ENCODE measurements around the gene RAB6D.
"Not testable (repeated sequence)": the region's sequence is repeated elsewhere in the genome, so short reads cannot be mapped to it uniquely, and the experiment has no call there.

RAB6D gene

DNA sequence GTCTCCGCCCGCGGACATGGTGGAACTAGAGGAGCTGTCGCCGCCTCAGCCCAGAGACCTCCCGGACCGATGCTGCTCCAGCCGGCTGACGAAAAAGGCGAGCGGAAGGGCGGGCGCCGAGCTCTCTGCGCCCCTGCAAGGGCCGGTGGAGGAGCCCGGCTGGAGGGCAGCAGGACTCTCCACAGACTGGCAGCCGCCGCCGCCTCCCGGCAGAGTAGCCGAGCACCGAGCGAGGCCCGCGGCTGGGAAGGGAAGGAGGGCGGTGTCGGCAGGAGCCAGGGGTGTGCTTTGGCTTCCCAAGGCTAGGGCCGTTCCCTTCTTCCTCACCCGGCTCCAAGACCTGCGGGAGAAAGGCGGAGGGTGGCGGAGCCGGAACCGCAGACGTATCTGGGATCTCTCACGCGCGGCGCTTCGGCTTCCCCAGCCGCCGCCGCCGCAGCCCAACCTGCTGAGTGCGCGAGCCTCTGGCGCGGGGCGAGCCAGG, at the start of gene RAB6D:
TSS of gene RAB6D (minus strand) at position 466 of the 484 bp plus-strand sequence. CDS start at position 18, 448 bp downstream.
- not testable (repeated sequence) for DNase-seq

- no peak for DNase-seq
Measured at GRCh38 chr2:131413148-131413747, 49.3 kb upstream of the RAB6D start.

GRCh38 chr2:131410173-131410572, 46.2 kb upstream of the RAB6D start:
- DNase-seq: no peak

GRCh38 chr2:131408778-131409177, 44.8 kb upstream of the RAB6D start:
- DNase-seq: no peak

GRCh38 chr2:131408207-131408606, 44.2 kb upstream of the RAB6D start:
- no peak for DNase-seq

DNA sequence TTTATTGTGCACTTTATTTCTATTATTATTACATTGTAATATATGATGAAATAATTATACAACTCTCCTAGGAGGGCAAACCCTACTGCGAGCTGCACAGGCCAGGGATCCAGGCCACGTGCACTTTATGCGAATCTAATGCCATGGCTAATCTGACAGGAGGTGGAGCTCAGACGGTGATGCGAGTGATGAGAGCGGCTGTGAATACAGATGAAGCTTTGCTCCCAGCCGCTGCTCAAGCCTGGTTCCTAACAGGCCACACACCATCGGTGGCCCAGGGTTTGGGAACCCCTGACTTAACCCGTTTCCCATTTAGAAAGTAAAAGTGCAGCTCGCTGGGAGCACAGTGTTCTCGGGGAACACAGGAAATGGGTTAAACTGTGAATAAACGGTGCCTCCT, 40.8 kb upstream of the RAB6D start:
- no peak for DNase-seq

DNA sequence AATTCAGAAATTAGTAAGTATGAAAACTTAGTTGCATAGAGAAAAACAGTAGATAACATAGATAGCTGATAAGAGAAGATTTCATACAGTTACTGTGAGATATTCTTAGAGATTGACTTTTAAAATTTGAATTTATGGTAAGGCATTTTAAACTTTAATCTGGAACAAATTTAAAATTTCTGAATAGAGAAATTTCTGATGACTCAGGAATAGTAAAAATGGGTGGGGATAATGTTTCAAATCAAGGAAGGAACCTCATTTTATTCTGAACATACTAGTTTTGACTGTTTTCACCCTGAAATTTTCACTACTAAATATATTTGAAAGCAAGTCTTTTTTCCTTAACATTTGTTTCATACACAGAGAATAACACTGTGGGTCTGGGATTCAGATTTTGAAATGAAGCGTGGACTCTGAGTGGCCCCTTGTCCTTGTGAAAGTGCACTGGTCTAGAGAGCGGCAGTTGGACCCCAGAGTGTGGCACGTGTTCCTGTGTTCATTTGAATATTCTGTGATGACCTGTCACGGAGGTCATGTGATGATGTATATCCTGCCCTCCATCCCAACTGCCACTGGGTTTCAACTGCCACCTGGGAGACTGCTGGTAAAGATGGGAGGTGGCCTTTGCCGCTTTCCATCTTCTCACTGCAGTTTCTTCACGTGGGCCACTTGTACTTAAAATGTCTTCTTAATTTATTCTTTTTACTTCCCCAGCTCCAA, 38.5 kb upstream of the RAB6D start:
- DNase-seq: no peak

GRCh38 chr2:131400849-131401248, 36.9 kb upstream of the RAB6D start:
- no peak for DNase-seq

DNA sequence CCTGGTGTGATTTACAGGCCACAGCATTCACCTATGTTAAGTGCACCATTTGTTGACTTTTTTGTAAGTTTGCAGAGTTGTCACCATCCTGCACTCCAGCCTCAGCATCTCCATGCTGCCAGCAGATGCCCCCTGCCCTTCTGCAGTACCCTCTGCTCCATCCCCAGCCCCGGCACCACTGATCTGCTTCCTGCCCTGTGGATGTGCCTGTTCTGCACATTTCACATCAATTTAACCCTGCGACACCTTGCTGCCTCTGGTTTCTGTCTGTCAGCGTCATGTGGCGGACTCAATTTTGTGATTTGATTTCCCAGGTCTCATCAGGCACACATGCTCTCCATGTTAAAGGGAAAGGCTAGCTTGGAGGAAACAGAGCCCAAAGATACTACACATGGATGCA, 36.5 kb upstream of the RAB6D start:
- not testable (repeated sequence) for DNase-seq

DNA sequence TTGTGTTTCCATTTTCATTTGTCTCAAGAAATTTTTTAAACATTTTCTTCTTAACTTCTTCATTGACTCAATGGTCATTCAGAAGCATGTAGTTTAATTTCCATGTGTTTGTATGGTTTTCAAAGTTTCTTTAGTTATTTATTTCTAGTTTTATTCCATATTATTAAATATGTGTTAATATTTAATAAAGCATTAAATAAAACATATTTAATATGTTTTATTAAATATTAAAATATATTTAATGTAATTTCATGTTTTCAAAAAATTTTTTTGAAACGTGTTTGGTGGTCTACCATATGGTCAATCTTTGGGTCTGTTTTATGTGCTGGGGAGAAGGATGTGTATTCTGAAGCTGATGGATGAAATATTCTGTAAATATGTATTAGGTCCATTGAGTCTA, 32.2 kb upstream of the RAB6D start:
- DNase-seq: not testable (repeated sequence)

DNA sequence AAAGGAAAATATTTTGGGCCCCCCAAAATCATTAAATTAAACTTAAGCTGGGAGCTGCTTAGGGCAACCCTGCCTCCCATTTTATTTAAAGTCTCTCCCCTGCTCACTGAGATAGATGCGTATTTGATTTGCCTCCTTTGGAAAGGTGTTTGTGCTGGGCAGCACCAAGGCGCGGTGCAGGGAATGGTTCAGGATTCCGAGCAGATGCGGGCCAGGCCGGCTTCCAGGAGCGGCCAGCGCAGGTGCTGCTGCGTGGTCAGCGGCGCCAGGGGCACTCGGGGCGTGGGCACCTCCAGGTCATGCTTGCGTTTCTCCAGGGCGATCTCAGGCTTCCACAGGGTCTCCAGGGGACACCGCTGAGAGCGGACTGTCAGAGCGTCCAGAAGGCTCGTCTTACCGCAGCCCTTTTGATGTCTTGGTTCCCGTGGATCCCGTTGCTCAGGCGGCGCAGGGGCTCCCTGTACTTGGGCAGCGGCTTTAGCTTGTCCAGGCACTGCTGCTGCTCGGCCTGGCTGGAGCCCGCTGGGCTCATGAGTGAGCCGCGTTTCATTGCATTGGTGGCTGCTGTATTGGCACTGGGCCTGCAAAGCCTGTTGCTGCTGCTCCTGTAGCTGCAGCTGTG, 31.2 kb upstream of the RAB6D start:
- DNase-seq: not testable (repeated sequence)

GRCh38 chr2:131394147-131394931, 30.4 kb upstream of the RAB6D start:
- peak; percentile 34 for DNase-seq

DNA sequence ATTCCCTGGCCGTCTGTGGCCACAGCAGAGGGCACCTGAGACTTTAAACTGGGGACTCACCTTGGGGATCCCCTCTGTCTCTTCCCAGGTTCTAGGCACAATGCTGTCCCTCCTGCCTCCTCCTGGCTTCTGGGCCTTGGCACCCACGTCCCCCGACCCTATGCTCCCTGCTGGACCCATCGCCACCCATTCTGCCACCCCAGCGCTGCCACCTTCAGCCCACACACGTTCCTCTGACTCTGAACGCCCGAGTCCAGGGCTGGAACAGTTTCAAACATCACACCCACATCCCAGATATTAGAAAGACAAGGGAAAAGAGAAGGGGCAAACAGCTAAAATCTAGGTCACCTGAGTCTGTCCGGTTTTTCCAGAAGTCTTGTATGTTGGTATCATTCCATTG, 28.0 kb upstream of the RAB6D start:
- not testable (repeated sequence) for DNase-seq

DNA sequence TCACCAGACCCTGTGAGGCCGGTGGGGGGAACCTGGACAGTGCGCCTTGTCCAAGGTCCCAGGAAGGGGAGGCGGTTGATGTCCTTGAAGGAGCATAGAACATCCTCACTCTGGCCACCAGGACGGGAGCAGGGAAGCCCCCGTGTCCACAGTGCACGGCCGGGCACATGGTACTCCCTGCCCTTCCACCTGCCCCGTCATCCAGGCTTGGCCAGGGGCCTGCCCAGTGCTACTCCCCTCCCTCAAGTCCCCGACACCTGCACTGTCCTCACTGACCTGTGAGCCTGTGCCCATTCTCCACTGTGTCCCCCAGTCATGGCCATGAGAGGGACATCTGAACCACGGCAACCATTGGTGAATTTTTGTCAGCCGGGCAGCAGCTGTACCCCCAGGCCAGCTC, 27.5 kb upstream of the RAB6D start:
- not testable (repeated sequence) for DNase-seq

- not testable (repeated sequence) for DNase-seq
Measured at GRCh38 chr2:131390495-131391130, 26.6 kb upstream of the RAB6D start.

DNA sequence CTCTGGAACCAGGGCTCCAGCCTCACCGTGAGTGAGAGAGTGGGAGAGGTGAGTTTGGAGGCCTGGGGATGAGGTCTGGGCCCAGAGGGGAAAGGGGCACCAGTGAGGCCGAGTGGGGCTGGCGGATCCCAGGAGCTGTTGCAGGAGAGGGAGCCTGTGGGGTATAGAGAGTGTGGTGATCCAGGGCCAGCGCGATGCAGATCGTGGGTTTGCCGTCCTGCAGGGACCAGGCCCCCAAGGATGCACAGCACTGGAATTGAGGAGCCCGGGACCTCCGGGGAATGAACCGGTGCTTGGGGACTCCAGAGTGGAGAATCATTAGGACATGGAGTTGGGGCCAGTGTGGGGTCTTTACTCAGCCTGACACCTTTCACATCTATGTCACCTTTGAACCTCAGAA, 25.7 kb upstream of the RAB6D start:
- DNase-seq: no peak

DNA sequence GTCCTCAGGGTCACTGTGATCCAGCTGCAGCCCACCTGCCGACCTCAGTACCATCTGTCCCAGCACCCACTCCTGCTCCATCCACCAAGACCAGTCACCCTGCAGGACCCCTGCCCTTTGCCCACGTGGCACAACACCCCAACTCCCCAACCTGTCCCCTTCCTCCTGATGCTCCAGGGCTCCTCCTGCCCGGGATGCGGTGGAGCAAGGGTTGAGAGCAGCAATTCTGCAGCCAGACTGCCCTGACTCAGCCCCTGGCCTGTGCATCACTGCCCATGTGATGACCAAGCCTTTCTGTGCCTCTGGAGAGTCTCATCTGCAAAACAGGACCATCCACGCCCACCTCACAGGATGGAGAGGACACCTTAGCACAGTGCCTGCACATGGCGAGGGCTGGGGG, 24.9 kb upstream of the RAB6D start:
- DNase-seq: not testable (repeated sequence)

- not testable (repeated sequence) for DNase-seq
Measured at GRCh38 chr2:131373111-131373510, 9.1 kb upstream of the RAB6D start.

DNA sequence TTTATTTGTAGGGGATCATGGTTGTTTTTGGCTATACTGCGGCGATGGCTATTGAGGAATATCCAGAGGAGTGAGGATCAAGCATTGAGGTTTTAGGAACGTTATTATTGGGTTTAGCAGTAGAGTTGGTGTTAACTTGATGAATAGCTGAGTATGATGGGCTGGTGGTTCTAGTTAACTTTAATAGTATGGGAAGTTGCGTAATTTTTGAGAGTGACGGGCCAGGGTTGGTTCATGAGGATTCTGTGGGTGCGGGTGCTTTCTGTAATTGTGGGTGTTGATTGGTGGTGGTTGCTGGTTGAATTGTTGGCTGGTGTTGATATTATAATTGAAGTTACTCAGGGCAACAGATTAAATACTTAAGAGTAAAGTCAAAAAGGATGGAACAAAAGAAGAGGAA, 6.0 kb upstream of the RAB6D start:
- no peak for DNase-seq

GRCh38 chr2:131368493-131369066, 4.6 kb upstream of the RAB6D start:
- DNase-seq: not testable (repeated sequence)

DNA sequence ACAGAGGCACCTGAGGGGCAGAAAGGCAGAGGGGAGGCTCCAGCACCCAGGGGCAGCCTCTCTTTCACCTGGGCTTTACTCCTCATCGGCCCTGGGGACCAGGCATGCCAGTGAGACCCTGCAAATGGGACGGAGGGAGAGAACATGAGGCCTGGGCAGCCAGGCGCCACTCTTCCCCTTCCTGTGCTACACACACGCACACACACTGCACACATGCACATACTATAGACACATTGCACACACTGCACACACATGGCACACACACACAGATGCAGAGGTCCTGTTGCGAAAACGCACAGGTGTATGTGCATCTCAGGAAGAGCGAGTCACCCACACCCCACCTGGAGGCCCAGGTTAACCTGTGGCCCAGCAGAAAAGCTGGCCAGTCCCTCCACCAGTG, 3.4 kb upstream of the RAB6D start:
- no peak for DNase-seq

DNA sequence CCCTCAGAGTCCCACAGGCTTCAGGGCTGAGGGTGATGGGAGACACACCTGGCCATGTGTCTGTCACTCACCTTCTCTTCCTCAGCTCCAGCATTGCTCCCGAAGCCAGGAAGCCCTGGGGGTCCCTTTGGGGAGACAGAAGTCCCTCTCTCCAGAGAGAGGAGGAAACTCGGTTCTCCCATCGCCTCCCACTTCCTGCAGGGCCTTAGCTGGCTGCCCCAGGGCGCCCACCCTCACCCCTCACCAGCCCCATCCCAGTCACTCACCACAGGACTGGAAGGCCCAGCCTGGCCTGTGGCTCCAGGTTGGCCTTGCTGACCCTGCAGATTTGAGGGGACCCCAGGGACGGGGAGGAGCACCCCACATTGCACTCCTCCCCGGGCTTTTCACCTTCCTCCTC, 2.7 kb upstream of the RAB6D start:
- no peak for DNase-seq
